BLaER1 treated with 17β-estradiol and CSF1 and Interleukin-3, amounts not matched to agents 10 nM and 100 nM (cell line): ENCODE results near the gene OR5AU1.
"Not testable (repeated sequence)": the region's sequence is repeated elsewhere in the genome, so short reads cannot be mapped to it uniquely, and the experiment has no call there.

ENCODE experiments used
- H3K27ac ChIP-seq, 11 experiments: shearing (Covaris generic); formaldehyde crosslinking; 2 replicates each; pipeline ENCODE4 v1.8.1; 2022
- H3K27me3 ChIP-seq, 11 experiments: shearing (Covaris generic); formaldehyde crosslinking; 2 replicates each; pipeline ENCODE4 v1.8.1; 2022
- H3K36me3 ChIP-seq, 11 experiments: shearing (Covaris generic); formaldehyde crosslinking; 2 replicates each; pipeline ENCODE4 v1.8.1; 2022
- H3K4me1 ChIP-seq, 10 experiments: shearing (Covaris generic); formaldehyde crosslinking; 2 replicates each; pipeline ENCODE4 v1.8.1; 2022
- H3K4me2 ChIP-seq, 11 experiments: shearing (Covaris generic); formaldehyde crosslinking; 2 replicates each; pipeline ENCODE4 v1.8.1; 2022
- H3K4me3 ChIP-seq, 10 experiments: shearing (Covaris generic); formaldehyde crosslinking; 2 replicates each; pipeline ENCODE4 v1.8.1; 2022
- H3K9ac ChIP-seq, 11 experiments: shearing (Covaris generic); formaldehyde crosslinking; 2 replicates each; pipeline ENCODE4 v1.8.1; 2022
- H3K9me3 ChIP-seq, 11 experiments: shearing (Covaris generic); formaldehyde crosslinking; replicated peaks in 1 of 11; 2 replicates each; pipeline ENCODE4 v1.8.1; 2022
- H4K20me1 ChIP-seq, 11 experiments: shearing (Covaris generic); formaldehyde crosslinking; 2 replicates each; pipeline ENCODE4 v1.8.1; 2022
- Cebpa-rat ChIP-seq, 11 experiments: shearing (Covaris generic); IDR thresholded peaks; 2 replicates each; pipeline ENCODE4 v1.8.1; 2022

Gene OR5AU1

GRCh38 chr14:21162081-21162480 is 6.2 kb upstream of the OR5AU1 start:
- Histone ChIP-seq H3K9me3 (no peaks in the 10 kb centered on the region), H3K36me3 (no peaks in the 10 kb centered on the region)

GRCh38 chr14:21160061-21160610 is 4.3 kb upstream of the OR5AU1 start:
- Histone ChIP-seq H3K4me2 (no peak overlapping the region), H3K27ac (no peak overlapping the region), H3K4me1 (peaks cover 0 to 11% (median 9%) of the 10 kb centered on the region in 10 experiments; a peak in 10 of 20 replicates), H3K9ac (no peak overlapping the region), H3K9me3 (no peaks in the 10 kb centered on the region), H3K4me3 (no peak overlapping the region), H3K27me3 (no peaks in the 10 kb centered on the region), H4K20me1 (no peaks in the 10 kb centered on the region), H3K36me3 (no peaks in the 10 kb centered on the region)
- no peak for TF ChIP-seq Cebpa-rat (IDR thresholded peaks at IDR 0.05)

More at GRCh38 chr14:21162081-21162480, 6.2 kb upstream of the OR5AU1 start:
- Histone ChIP-seq H3K27ac (no peak overlapping the region), H3K4me1 (peaks cover 0 to 13% (median 10%) of the 10 kb centered on the region in 10 experiments; a peak in 10 of 20 replicates), H4K20me1 (no peaks in the 10 kb centered on the region), H3K4me2 (no peak overlapping the region), H3K9ac (no peak overlapping the region), H3K4me3 (no peak overlapping the region), H3K27me3 (no peaks in the 10 kb centered on the region)
- TF ChIP-seq Cebpa-rat (IDR thresholded peaks at IDR 0.05) = no peak

GRCh38 chr14:21158175-21158574 is 2.3 kb upstream of the OR5AU1 start:
- H3K9ac ChIP-seq, H4K20me1 ChIP-seq, H3K4me3 ChIP-seq, H3K9me3 ChIP-seq, H3K27me3 ChIP-seq, H3K4me1 ChIP-seq, H3K27ac ChIP-seq, H3K36me3 ChIP-seq, H3K4me2 ChIP-seq: not testable (repeated sequence)

- H3K9me3 ChIP-seq = peaks cover 15 to 21% (median 18%) of the 10 kb centered on the region in 11 experiments
- H3K4me3 ChIP-seq = no peak overlapping the region
- H4K20me1 ChIP-seq = no peaks in the 10 kb centered on the region
- H3K27ac ChIP-seq = no peak overlapping the region
- no peaks in the 10 kb centered on the region for H3K27me3 ChIP-seq
- H3K4me2 ChIP-seq = no peak overlapping the region
- no peak for TF ChIP-seq Cebpa-rat (IDR thresholded peaks at IDR 0.05)
- no peak overlapping the region for H3K9ac ChIP-seq
- H3K36me3 ChIP-seq = no peaks in the 10 kb centered on the region
- no peaks in the 10 kb centered on the region for H3K4me1 ChIP-seq
Observed at GRCh38 chr14:21149641-21150367, 6.1 kb downstream of the OR5AU1 start.

GRCh38 chr14:21145437-21145836 is 10.4 kb downstream of the OR5AU1 start:
- no peak overlapping the region for H3K9ac ChIP-seq
- H4K20me1 ChIP-seq = no peaks in the 10 kb centered on the region
- no peaks in the 10 kb centered on the region for H3K27me3 ChIP-seq
- H3K27ac ChIP-seq = no peak overlapping the region
- H3K9me3 ChIP-seq = peaks cover 24 to 36% (median 29%) of the 10 kb centered on the region in 11 experiments
- no peaks in the 10 kb centered on the region for H3K4me1 ChIP-seq
- H3K36me3 ChIP-seq = no peaks in the 10 kb centered on the region
- H3K4me3 ChIP-seq = no peak overlapping the region
- H3K4me2 ChIP-seq = no peak overlapping the region
- TF ChIP-seq Cebpa-rat (IDR thresholded peaks at IDR 0.05) = no peak

GRCh38 chr14:21142357-21142756 is 13.5 kb downstream of the OR5AU1 start:
- Histone ChIP-seq H4K20me1 (no peaks in the 10 kb centered on the region), H3K9ac (no peak overlapping the region), H3K4me1 (no peaks in the 10 kb centered on the region), H3K27ac (no peak overlapping the region), H3K27me3 (no peaks in the 10 kb centered on the region), H3K4me2 (no peak overlapping the region), H3K9me3 (peaks cover 24 to 36% (median 29%) of the 10 kb centered on the region in 11 experiments), H3K4me3 (no peak overlapping the region), H3K36me3 (no peaks in the 10 kb centered on the region)
- TF ChIP-seq Cebpa-rat (IDR thresholded peaks at IDR 0.05) = no peak

- no peak overlapping the region for H3K27ac ChIP-seq
- no peaks in the 10 kb centered on the region for H3K27me3 ChIP-seq
- no peaks in the 10 kb centered on the region for H4K20me1 ChIP-seq
- H3K9me3 ChIP-seq = peaks cover under 1 to 12% (median 2%) of the 10 kb centered on the region in 11 experiments; a peak in 12 of 22 replicates
- H3K9ac ChIP-seq = no peak overlapping the region
- no peaks in the 10 kb centered on the region for H3K36me3 ChIP-seq
- H3K4me3 ChIP-seq = no peak overlapping the region
- no peaks in the 10 kb centered on the region for H3K4me1 ChIP-seq
- TF ChIP-seq Cebpa-rat (IDR thresholded peaks at IDR 0.05) = no peak
- H3K4me2 ChIP-seq = no peak overlapping the region
Observed at GRCh38 chr14:21136024-21136423, 19.8 kb downstream of the OR5AU1 start.

GRCh38 chr14:21133901-21134300 is 22.0 kb downstream of the OR5AU1 start:
- no peaks in the 10 kb centered on the region for H3K4me1 ChIP-seq
- H3K36me3 ChIP-seq = no peaks in the 10 kb centered on the region
- TF ChIP-seq Cebpa-rat (IDR thresholded peaks at IDR 0.05) = no peak
- H3K4me3 ChIP-seq = no peak overlapping the region
- H3K27me3 ChIP-seq = no peaks in the 10 kb centered on the region
- H3K9ac ChIP-seq = no peak overlapping the region
- H3K27ac ChIP-seq = no peak overlapping the region
- peaks cover 11 to 21% (median 15%) of the 10 kb centered on the region in 11 experiments; a peak in 16 of 22 replicates for H3K9me3 ChIP-seq
- H4K20me1 ChIP-seq = no peaks in the 10 kb centered on the region
- no peak overlapping the region for H3K4me2 ChIP-seq

- H3K4me2 ChIP-seq = no peak overlapping the region
- H3K27ac ChIP-seq = no peak overlapping the region
- peaks cover 12 to 17% (median 14%) of the 10 kb centered on the region in 11 experiments for H3K9me3 ChIP-seq
- H3K9ac ChIP-seq = no peak overlapping the region
- no peaks in the 10 kb centered on the region for H3K4me1 ChIP-seq
- H4K20me1 ChIP-seq = no peaks in the 10 kb centered on the region
- H3K4me3 ChIP-seq = no peak overlapping the region
- H3K36me3 ChIP-seq = no peaks in the 10 kb centered on the region
- no peak for TF ChIP-seq Cebpa-rat (IDR thresholded peaks at IDR 0.05)
- H3K27me3 ChIP-seq = no peaks in the 10 kb centered on the region
Observed at GRCh38 chr14:21123429-21123828, 32.4 kb downstream of the OR5AU1 start.

- no peaks in the 10 kb centered on the region for H3K4me1 ChIP-seq
Observed at GRCh38 chr14:21121122-21121521, 34.7 kb downstream of the OR5AU1 start.

More at GRCh38 chr14:21121122-21121521, 34.7 kb downstream of the OR5AU1 start:
- Histone ChIP-seq H3K4me2 (no peak overlapping the region), H3K27ac (no peak overlapping the region), H3K9ac (no peak overlapping the region), H3K36me3 (no peaks in the 10 kb centered on the region), H3K9me3 (peaks cover 11 to 17% (median 14%) of the 10 kb centered on the region in 11 experiments), H3K27me3 (no peaks in the 10 kb centered on the region), H4K20me1 (no peaks in the 10 kb centered on the region), H3K4me3 (no peak overlapping the region)
- TF ChIP-seq Cebpa-rat (IDR thresholded peaks at IDR 0.05) = no peak
